ENCODE results near the gene RBMX.

DNA sequence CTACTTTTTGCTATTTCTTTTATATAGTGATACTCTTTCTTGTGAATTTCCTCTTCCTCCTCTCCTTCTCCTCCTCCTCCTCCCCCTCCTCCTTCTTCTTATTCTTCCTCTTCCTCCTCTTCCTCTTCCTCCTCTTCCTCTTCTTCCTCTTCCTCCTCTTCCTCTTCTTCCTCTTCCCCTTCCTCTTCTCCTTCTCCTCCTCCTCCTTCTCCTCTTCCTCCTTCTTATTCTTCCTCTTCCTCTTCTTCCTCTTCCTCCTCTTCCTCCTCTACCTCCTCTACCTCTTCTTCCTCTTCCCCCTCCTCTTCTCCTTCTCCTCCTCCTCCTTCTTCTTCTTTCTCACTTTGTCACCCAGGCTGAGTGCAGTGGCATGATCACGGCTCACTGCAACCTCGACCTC lies 36.3 kb upstream of the RBMX start:
- TF ChIP-seq POLR2AphosphoS5 (IDR thresholded peaks at IDR 0.05) (no peak), EP300 (IDR thresholded peaks at IDR 0.05) (no peak), POLR2A (IDR thresholded peaks at IDR 0.05) (no peak)
- TF ChIP-seq, protein P1, sequence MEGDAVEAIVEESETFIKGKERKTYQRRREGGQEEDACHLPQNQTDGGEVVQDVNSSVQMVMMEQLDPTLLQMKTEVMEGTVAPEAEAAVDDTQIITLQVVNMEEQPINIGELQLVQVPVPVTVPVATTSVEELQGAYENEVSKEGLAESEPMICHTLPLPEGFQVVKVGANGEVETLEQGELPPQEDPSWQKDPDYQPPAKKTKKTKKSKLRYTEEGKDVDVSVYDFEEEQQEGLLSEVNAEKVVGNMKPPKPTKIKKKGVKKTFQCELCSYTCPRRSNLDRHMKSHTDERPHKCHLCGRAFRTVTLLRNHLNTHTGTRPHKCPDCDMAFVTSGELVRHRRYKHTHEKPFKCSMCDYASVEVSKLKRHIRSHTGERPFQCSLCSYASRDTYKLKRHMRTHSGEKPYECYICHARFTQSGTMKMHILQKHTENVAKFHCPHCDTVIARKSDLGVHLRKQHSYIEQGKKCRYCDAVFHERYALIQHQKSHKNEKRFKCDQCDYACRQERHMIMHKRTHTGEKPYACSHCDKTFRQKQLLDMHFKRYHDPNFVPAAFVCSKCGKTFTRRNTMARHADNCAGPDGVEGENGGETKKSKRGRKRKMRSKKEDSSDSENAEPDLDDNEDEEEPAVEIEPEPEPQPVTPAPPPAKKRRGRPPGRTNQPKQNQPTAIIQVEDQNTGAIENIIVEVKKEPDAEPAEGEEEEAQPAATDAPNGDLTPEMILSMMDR (IDR thresholded peaks at IDR 0.05): no peak

All from sigmoid colon (tissue), 4 donors.